SK-MEL-5 (cell line): ENCODE measurements around the gene TMUB1. TPM values are rescaled to one million over a fixed set of nuclear protein-coding genes. Genes with fewer than 3 reads are reported as not detected.

Experiments used
- DNase-seq: peaks from one replicate; pipeline ENCODE4 v3.0.0-alpha.2; 2016; ENCODE audit warnings: low read depth, low spot score
- in situ Hi-C: cut with HindIII; loops from 2 replicates; pipeline ENCODE4 v1.10.0; 2016; ENCODE audit warnings: low sequenced_read_pairs, high pct_unique_total_duplicates, low pct_unique_long_range_greater_than_20kb
- total RNA-seq: library from RNA; depleted of rRNA; stranded (reverse); fragments of >200 nt; shearing (Covaris generic); gene quantifications from 2 replicates; pipeline ENCODE4 v1.2.3, GENCODE V29; 2014

The TMUB1 gene
- total RNA-seq, 1 experiment from 2014 or later: 38.5 TPM

DNA sequence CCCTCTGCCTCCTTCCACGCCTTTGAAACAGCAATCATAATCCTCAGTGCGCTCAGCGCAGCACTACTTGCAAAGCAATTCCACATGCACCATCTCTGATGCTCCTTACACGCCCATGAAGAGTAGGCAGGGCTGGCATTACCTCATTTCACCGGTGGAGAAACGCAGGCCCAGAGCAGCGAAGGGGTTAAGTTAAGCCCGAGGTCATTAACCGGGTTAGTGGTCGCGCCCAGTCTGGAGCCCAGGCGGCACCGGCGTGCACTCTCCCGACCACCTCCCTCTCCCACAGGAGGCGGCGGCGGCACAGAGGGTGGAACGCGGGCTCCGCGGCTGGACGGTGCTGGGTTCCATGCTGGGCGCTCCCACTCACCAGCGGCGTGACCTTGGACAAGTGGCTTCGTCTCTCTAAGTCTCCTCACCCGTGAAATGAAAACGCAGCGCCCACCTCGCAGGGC, 3.2 kb downstream of the TMUB1 start:
- DNase-seq: no peak
- in situ Hi-C loops: no loop called here

DNA sequence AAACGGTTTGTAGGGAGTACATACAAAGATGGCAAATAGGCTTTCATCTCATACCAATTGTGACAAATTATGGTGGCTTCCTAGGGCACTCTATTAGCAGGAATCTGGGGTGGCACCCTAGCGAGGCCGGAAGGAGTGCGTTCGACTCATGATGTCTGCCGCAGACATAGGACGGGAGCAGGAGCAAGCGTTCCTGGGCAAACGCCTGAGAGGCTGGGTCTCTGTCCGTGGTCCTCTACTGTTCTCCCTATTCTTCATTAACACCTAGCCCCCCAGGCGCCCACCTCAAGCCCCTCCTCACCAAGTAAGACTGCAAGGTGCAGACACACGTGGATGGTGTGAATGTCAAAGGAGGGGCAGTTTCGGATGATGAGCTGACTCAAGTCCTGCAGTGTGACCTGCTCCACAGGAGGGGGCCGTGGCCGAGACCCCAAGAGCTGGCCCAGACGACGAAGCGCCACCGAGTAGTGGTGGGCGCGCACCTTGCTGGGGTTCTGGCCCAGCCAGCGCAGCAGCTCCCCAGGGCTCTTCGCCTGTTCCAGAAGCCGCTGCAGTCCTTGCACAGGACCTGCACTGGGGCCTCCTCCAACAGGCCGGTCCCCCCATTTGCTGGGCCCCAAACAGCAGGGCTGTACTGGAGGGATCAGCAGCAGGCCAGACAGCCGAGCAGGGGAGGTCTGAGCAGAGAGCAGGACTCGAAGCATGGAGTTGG, 3.9 kb downstream of the TMUB1 start:
- no peak for DNase-seq
- in situ Hi-C loops: no loop called here

DNA sequence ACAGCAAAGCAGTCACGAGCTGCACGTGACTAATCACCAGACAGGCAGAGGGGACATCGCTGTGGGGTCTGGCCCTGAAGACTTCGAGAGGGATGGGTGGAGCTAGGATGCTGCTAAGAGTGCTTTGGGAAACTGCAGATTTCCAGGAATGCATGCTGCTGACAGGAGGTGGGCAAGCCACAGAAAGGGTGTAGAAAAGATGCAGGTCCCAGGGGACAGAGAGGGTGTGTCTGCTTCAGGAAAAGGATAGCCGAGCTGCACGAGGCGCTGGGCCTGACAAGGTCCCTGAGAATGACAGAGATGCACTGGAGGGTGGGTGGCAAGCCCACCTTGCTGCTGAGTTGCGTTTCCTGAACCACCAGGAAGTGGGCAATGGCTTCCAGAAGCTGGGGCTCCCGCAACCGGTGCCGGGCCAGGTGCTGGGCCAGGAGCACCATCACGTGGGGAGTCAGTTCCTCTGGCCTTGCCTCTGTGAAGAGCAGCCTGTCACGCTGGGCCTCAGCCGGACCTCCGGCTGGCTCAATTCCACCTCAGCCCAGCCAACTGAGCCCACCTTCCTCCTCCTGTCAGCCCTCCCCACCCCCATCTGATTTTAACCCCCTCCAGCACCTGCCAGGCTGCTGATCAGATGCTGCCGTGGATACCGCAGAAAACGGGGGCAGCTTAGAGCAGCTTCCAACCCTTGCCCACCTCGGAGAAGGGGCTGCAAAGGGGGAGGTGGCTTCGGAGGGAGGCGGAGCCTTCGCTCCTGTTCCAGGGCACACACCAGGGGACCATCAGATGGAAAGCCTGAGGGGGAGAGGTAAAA, 4.9 kb downstream of the TMUB1 start:
- DNase-seq: peak; percentile 90
- in situ Hi-C loops: no loop called here

DNA sequence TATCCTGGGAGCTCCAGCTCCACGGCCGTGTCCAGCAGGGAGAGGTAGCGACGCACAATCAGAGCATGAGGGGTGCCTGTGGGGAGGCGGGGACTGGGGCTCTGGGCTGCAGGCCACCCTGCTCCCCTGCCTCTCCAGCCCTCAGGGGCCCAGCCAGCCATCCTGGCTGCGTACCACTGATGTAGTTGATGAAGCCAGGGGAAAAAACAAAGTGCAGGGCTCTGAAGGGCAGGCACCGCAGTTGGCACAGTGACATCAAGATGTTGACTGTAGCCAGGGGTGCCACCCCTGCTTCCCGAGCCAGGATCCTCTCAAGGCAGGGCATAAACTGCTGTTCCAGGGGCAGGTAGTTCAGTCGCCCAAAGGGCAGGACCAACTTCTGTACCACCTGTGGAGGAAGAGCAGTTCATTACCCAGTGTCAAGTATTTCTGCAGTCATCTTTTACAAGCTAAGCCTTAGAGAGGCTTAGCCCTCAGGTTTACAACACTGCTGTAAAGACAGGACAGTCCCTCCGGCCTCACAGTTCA, 5.5 kb downstream of the TMUB1 start:
- in situ Hi-C loops: no loop called here
- no peak for DNase-seq

DNA sequence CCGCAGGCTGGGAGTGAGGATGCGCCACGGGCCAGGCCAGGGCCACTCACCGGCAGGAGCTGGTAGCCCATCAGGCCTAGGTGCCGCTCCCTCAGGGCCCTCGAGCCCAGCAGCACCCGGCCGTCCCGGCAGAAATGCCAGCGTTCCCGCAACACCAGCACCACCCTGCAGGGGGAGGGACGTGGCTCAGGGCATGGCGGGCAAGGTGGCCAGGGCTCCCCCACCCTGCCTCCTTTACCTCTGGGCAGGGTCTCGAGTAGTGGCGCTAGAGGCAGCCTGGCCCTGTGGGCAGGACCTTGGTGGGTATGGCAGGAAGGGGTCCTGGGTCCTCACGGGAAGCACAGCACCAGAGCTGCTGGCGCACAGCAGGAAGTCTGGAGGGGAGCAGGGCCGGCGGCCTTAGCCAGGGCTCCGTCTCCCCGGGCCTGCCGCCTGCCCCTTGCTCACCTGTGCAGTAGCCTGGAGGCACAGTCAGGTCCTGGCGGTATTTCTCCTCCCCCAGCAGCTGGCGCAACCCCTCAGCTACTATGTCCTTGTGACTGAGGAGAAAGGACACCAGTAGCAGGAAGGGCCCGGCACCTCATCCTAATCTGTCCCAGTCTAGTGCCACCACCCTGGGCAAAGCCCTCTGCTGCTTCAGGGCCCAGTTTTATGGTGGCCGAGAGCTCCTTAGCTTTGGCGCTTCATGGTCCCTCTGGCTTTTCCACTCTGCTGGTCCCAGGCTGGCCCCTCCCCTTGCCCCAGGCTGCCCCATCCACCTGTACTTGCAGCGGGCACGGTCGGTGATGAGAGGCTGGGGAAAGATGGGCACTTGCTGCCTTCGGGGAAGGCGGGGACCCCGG, 6.2 kb downstream of the TMUB1 start:
- in situ Hi-C loops: no loop called here
- DNase-seq: peak; percentile 65

DNA sequence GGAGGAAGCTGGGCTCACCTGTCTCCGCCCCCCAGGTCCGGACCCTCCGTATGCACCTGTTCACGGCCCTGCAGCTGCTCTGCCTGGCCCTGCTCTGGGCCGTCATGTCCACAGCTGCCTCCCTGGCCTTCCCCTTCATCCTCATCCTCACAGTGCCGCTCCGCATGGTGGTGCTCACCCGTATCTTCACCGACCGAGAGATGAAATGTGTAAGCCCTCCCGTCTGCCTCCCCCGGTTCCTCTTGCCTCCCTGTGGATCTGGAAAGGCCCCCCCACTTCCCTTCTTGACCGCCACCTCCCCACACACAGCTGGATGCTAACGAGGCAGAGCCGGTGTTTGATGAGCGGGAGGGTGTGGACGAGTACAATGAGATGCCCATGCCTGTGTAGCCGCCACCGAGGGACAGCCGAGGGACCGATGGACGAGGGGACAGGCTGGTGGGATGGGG, 7.3 kb downstream of the TMUB1 start:
- in situ Hi-C loops: no loop called here
- no peak for DNase-seq

DNA sequence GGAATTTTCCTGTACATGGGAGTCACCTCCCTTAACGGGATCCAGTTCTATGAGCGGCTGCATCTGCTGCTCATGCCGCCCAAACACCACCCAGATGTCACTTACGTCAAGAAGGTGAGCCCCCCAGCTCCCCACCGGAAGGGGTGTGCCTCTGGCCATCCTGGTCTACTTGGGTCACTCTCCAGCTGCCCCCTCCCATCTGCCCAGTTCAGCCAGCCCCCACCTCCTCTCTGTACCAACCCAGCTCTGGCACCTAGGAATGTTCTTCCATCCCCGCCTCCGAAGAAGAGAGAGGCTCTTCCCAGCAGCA, 7.7 kb downstream of the TMUB1 start:
- in situ Hi-C loops: no loop called here
- no peak for DNase-seq

DNA sequence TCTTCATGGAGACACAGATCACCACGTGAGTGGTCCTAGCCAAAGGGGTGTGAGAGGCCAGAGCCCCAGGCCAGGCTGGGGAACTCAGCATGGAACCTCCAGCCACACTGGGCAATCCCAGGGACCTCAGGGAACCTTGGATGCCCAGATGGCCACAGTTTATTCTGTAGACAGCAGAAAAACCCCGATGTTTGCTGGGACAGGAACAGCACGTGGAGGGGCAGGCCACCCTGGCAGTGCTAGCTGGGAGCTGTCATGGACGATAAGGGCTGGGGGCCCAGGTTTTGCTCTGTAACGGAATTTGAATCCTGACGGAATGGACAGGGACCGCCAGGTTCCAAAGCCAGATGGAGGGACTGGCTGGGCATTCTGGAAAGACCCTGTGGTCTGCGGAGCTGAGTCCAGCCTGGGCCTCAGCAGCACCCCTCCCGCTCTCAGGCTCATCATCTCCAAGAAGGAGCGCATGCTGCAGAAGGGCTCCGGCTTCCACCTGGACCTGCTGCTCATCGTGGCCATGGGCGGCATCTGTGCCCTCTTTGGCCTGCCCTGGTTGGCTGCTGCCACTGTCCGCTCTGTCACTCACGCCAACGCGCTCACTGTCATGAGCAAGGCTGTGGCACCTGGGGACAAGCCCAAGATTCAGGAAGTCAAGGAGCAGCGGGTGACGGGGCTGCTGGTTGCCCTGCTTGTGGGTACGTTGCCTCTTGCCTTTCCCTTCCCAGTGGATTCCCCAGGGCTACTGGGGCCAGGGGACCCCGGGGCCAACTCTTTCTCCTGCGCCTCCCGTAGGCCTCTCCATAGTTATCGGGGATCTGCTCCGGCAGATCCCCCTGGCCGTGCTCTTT, 8.3 kb downstream of the TMUB1 start:
- no peak for DNase-seq
- in situ Hi-C loops: no loop called here

DNA sequence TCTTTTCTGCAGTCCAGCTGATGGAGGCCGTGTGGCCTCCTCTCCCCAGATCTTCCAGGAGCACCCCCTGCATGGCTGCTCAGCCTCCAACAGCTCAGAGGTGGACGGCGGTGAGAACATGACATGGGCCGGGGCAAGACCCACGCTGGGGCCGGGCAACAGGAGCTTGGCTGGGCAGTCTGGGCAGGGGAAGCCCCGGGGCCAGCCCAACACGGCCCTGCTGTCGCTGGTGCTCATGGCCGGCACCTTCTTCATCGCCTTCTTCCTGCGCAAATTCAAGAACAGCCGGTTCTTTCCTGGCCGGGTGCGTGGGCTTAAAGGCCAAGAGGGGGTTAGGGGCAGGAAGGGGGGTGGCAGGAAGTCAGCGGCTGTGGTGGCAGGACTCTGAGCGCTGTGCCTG, 9.3 kb downstream of the TMUB1 start:
- in situ Hi-C loops: no loop called here
- no peak for DNase-seq

DNA sequence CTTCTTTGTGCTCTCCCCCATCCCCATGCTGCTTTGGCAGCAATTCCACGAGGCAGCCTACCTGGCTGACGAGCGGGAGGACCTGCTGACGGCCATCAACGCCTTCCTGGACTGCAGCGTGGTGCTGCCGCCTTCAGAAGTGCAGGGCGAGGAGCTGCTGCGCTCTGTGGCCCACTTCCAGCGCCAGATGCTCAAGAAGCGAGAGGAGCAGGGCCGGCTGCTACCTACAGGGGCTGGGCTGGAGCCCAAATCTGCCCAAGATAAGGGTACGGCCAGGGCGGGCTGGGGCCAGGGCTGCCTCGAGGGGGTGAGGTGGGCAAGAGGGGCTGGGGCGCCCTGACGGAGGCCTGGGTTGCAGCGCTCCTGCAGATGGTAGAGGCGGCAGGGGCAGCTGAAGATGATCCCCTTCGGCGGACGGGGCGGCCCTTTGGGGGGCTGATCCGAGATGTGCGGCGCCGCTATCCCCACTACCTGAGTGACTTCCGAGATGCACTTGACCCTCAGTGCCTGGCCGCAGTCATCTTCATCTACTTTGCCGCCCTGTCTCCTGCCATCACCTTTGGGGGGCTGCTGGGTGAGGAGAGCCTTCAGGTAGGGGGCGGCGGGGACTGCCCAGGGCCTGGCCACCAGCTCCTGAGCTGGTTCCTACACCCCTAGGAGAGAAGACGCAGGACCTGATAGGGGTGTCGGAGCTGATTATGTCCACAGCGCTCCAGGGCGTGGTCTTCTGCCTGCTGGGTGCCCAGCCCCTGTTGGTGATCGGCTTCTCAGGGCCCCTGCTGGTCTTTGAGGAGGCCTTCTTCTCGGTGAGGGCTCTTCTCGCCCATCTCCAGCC, 12.0 kb downstream of the TMUB1 start:
- DNase-seq: no peak
- in situ Hi-C loops: no loop called here

DNA sequence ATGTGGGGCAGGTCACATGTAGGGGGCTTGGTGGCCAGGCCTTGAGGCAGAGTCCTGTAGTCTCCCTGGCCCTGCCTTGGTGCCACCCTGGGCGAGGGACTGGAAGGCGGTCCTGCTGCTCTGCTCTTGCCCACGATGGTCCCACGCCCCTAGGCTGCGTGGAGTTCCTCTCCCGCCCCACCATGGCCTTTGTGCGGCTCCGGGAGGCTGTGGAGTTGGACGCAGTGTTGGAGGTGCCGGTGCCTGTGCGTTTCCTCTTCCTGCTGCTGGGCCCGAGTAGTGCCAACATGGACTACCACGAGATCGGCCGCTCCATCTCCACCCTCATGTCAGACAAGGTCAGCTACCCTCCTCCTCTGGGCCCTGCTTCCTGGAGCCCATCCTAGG, 12.7 kb downstream of the TMUB1 start:
- in situ Hi-C loops: no loop called here
- no peak for DNase-seq

DNA sequence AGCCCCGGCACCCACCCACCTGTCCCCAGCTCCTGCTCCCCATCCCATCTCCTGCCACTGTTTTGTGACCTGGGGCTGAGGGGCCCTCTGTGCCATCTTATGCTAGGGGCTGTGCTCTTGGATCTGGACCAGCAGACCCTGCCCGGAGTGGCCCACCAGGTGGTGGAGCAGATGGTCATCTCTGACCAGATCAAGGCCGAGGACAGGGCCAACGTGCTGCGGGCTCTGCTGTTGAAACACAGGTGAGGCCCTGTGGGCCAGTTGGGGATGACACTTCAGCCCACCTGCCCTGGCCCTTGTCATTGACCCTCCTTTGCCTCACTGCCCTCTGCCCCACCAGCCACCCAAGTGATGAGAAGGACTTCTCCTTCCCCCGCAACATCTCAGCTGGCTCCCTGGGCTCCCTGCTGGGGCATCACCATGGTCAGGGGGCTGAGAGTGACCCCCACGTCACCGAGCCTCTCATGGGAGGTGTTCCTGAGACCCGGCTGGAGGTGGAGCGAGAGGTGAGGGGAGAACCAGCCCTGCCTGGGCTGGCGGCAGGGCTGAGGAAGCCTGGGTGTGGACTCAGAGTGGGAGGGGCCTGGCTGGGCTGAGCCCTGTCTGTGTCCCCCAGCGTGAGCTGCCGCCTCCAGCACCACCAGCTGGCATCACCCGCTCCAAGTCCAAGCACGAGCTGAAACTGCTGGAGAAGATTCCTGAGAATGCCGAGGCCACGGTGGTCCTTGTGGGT, 13.3 kb downstream of the TMUB1 start:
- in situ Hi-C loops: no loop called here
- no peak for DNase-seq

DNA sequence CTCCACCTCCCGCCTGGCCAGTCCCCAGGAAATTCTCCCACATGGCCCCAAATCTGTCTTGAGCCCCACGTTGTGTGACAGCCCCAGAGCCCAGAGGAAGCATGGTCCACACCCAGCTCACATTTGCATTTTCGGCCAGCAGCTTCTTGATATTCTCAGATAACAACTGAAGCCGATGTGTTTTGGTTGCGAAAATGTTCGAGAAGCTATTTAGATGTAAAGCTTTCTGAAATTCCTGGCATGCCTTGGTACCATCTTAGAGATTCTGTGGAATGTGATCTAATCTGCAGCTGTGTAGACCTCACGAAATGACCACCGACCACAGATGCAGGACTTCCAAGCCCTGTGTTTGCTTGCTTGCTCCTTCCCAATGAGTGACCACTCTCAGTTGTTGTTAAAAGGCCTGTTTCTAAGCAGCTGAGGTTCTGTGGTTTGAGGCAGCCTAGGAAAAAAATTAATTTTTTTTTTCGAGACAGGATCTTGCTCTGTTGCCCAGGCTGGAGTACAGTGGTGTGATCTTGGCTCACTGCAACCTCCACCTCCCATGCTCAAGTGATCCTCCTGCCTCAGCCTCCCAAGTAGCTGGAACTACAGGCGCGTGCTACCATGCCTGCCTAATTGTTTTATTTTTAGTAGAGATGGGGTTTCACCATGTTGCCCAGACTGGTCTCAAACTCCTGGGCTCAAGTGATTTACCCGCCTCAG, 15.1 kb downstream of the TMUB1 start:
- in situ Hi-C loops: no loop called here
- DNase-seq: no peak

DNA sequence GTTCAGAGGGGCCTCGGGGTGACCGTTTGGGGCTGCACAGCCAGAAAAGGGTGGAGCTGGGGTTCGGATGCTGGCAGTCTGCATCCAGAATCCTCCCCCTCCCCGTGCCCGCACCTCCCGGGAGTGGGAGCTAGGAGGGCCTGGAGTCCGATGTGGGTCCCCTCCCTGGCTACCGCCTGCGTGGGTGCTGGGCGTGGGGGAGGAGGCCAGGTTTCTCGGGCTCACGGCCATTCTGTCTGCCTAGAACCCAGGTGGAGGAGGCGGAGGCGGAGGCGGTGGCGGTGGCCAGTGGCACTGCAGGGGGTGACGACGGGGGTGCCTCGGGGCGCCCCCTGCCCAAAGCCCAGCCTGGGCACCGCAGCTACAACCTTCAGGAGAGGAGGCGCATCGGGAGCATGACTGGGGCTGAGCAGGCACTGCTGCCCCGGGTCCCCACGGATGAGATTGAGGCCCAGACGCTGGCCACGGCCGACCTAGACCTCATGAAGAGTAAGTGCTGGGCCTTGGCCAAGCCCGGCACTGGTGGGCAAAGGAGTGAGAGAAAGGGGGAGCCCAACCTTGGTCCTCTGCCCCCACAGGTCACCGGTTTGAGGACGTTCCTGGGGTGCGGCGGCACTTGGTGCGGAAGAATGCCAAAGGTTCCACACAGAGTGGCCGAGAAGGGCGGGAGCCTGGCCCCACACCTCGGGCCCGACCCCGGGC, 16.9 kb downstream of the TMUB1 start:
- in situ Hi-C loops: no loop called here
- DNase-seq: no peak

DNA sequence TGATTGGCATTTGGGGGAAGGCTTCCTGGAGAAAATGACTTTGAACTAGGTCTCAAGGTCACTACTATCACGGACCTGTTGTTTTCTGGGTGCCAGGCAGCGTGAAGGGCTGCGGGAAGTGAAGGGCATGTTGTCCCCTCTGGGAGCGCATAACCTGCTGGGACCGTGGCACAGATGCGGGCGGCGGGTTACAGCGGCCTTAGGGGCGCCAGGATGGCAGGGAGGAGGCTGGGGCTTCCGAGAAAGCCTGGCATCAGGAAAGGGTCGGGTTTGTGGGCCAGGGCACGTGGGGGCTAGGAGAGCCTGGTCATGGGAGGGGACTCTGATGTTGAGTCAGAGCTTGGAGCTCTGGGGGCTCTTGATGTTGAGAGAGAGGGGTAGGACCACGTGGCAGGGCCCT, 17.8 kb downstream of the TMUB1 start:
- DNase-seq: no peak
- in situ Hi-C loops: no loop called here
